ENCODE measurements around the gene DTWD2.
"Not testable (repeated sequence)": the region's sequence is repeated elsewhere in the genome, so short reads cannot be mapped to it uniquely, and the experiment has no call there.

The DTWD2 gene

GRCh38 chr5:119010206-119010605, 21.9 kb upstream of the DTWD2 start:
- Histone ChIP-seq H3K56ac (ENCODE audit: low read length) (no peak overlapping the region), H2AK5ac (ENCODE audit: low read length) (no peak overlapping the region), H2BK5ac (ENCODE audit: low read length) (no peak overlapping the region), H3K79me2 (ENCODE audit: control insufficient read depth, insufficient read depth, low read length) (no peaks in the 10 kb centered on the region), H3K4me1 (ENCODE audit: control insufficient read depth, low read depth, low read length) (no peaks in the 10 kb centered on the region), H3K79me1 (ENCODE audit: low read length) (no peaks in the 10 kb centered on the region), H3K36me3 (ENCODE audit: control insufficient read depth, insufficient read depth, low read length) (no peaks in the 10 kb centered on the region), H2BK15ac (replicated peaks; ENCODE audit: low read depth) (no peak overlapping the region), H3K23ac (ENCODE audit: low read length) (no peak overlapping the region), H3K18ac (ENCODE audit: low read length) (no peak overlapping the region), H3K4me2 (ENCODE audit: low read length) (no peak overlapping the region), H3K27ac (ENCODE audit: low read depth, low read length) (no peak overlapping the region), H3K4me3 (ENCODE audit: low read length) (no peak overlapping the region), H2BK120ac (ENCODE audit: low read depth, low read length) (no peak overlapping the region), H3K4ac (ENCODE audit: low read depth, low read length) (no peak overlapping the region), H4K5ac (ENCODE audit: low read length) (no peak overlapping the region), H3K27me3 (ENCODE audit: insufficient read depth, low read length, poor library complexity) (no peaks in the 10 kb centered on the region), H4K8ac (ENCODE audit: low read depth, low read length) (no peak overlapping the region), H3K9ac (ENCODE audit: low read length) (no peak overlapping the region)
- no CpG with 5 or more reads among the region's 6 CpGs for WGBS (ENCODE audit: extremely low coverage, insufficient coverage, low lambda C conversion rate)
- no peak for DNase-seq

- Histone ChIP-seq H2BK15ac (replicated peaks; ENCODE audit: low read depth) (no peak overlapping the region), H3K18ac (ENCODE audit: low read length) (no peak overlapping the region), H3K23ac (ENCODE audit: low read length) (no peak overlapping the region), H3K79me2 (ENCODE audit: control insufficient read depth, insufficient read depth, low read length) (no peaks in the 10 kb centered on the region), H2BK5ac (ENCODE audit: low read length) (no peak overlapping the region), H3K36me3 (ENCODE audit: control insufficient read depth, insufficient read depth, low read length) (no peaks in the 10 kb centered on the region), H4K5ac (ENCODE audit: low read length) (no peak overlapping the region), H3K4me1 (ENCODE audit: control insufficient read depth, low read depth, low read length) (no peaks in the 10 kb centered on the region), H3K79me1 (ENCODE audit: low read length) (no peaks in the 10 kb centered on the region), H2BK120ac (ENCODE audit: low read depth, low read length) (no peak overlapping the region), H4K8ac (ENCODE audit: low read depth, low read length) (no peak overlapping the region), H3K4ac (ENCODE audit: low read depth, low read length) (no peak overlapping the region), H3K56ac (ENCODE audit: low read length) (no peak overlapping the region), H3K4me3 (ENCODE audit: low read length) (no peak overlapping the region), H3K9ac (ENCODE audit: low read length) (no peak overlapping the region), H2AK5ac (ENCODE audit: low read length) (no peak overlapping the region), H3K27me3 (ENCODE audit: insufficient read depth, low read length, poor library complexity) (no peaks in the 10 kb centered on the region), H3K27ac (ENCODE audit: low read depth, low read length) (no peak overlapping the region), H3K4me2 (ENCODE audit: low read length) (no peak overlapping the region)
- WGBS (ENCODE audit: extremely low coverage, insufficient coverage, low lambda C conversion rate), result no CpG with 5 or more reads among the region's 1 CpG
- DNase-seq, result no peak
These were observed 20.8 kb upstream of the DTWD2 start for GRCh38 chr5:119009131-119009530.

GRCh38 chr5:118999696-119000095, 11.3 kb upstream of the DTWD2 start:
- no peak overlapping the region for H3K4me2 ChIP-seq (ENCODE audit: low read length)
- H3K4me3 ChIP-seq (ENCODE audit: low read length), result no peak overlapping the region
- no peak for DNase-seq
- no peaks in the 10 kb centered on the region for H3K79me2 ChIP-seq (ENCODE audit: control insufficient read depth, insufficient read depth, low read length)
- H2AK5ac ChIP-seq (ENCODE audit: low read length), result no peak overlapping the region
- no CpG with 5 or more reads among the region's 1 CpG for WGBS (ENCODE audit: extremely low coverage, insufficient coverage, low lambda C conversion rate)
- H3K9ac ChIP-seq (ENCODE audit: low read length), result no peak overlapping the region
- H3K27me3 ChIP-seq (ENCODE audit: insufficient read depth, low read length, poor library complexity), result no peaks in the 10 kb centered on the region
- H3K36me3 ChIP-seq (ENCODE audit: control insufficient read depth, insufficient read depth, low read length), result no peaks in the 10 kb centered on the region
- no peak overlapping the region for H3K27ac ChIP-seq (ENCODE audit: low read depth, low read length)
- H3K18ac ChIP-seq (ENCODE audit: low read length), result no peak overlapping the region
- H3K4ac ChIP-seq (ENCODE audit: low read depth, low read length), result no peak overlapping the region
- H4K8ac ChIP-seq (ENCODE audit: low read depth, low read length), result no peak overlapping the region
- no peak overlapping the region for H3K23ac ChIP-seq (ENCODE audit: low read length)
- H3K79me1 ChIP-seq (ENCODE audit: low read length), result no peaks in the 10 kb centered on the region
- no peak overlapping the region for H2BK120ac ChIP-seq (ENCODE audit: low read depth, low read length)
- H3K4me1 ChIP-seq (ENCODE audit: control insufficient read depth, low read depth, low read length), result no peaks in the 10 kb centered on the region
- no peak overlapping the region for H3K56ac ChIP-seq (ENCODE audit: low read length)
- H4K5ac ChIP-seq (ENCODE audit: low read length), result no peak overlapping the region
- H2BK15ac ChIP-seq (replicated peaks; ENCODE audit: low read depth), result no peak overlapping the region
- no peak overlapping the region for H2BK5ac ChIP-seq (ENCODE audit: low read length)

- not testable (repeated sequence) for H3K36me3 ChIP-seq (ENCODE audit: control insufficient read depth, insufficient read depth, low read length); H2BK120ac ChIP-seq (ENCODE audit: low read depth, low read length); H3K18ac ChIP-seq (ENCODE audit: low read length); H3K9ac ChIP-seq (ENCODE audit: low read length); H3K23ac ChIP-seq (ENCODE audit: low read length); H3K27ac ChIP-seq (ENCODE audit: low read depth, low read length); H3K79me2 ChIP-seq (ENCODE audit: control insufficient read depth, insufficient read depth, low read length); H4K5ac ChIP-seq (ENCODE audit: low read length); H3K27me3 ChIP-seq (ENCODE audit: insufficient read depth, low read length, poor library complexity); H3K4me1 ChIP-seq (ENCODE audit: control insufficient read depth, low read depth, low read length); H3K56ac ChIP-seq (ENCODE audit: low read length); H2BK15ac ChIP-seq (replicated peaks; ENCODE audit: low read depth); H3K4ac ChIP-seq (ENCODE audit: low read depth, low read length); H2AK5ac ChIP-seq (ENCODE audit: low read length); H3K79me1 ChIP-seq (ENCODE audit: low read length); H3K4me2 ChIP-seq (ENCODE audit: low read length); DNase-seq; H2BK5ac ChIP-seq (ENCODE audit: low read length); H3K4me3 ChIP-seq (ENCODE audit: low read length); H4K8ac ChIP-seq (ENCODE audit: low read depth, low read length)
- WGBS (ENCODE audit: extremely low coverage, insufficient coverage, low lambda C conversion rate), result no CpG with 5 or more reads among the region's 24 CpGs
These were observed 10.5 kb upstream of the DTWD2 start for GRCh38 chr5:118998861-118999260.

- no peak overlapping the region for H3K9ac ChIP-seq (ENCODE audit: low read length)
- no peak overlapping the region for H3K4me3 ChIP-seq (ENCODE audit: low read length)
- no peak overlapping the region for H3K18ac ChIP-seq (ENCODE audit: low read length)
- H3K23ac ChIP-seq (ENCODE audit: low read length), result no peak overlapping the region
- WGBS (ENCODE audit: extremely low coverage, insufficient coverage, low lambda C conversion rate), result no CpG with 5 or more reads among the region's 1 CpG
- H3K79me2 ChIP-seq (ENCODE audit: control insufficient read depth, insufficient read depth, low read length), result no peaks in the 10 kb centered on the region
- no peaks in the 10 kb centered on the region for H3K36me3 ChIP-seq (ENCODE audit: control insufficient read depth, insufficient read depth, low read length)
- no peak overlapping the region for H3K56ac ChIP-seq (ENCODE audit: low read length)
- peak; percentile 17 for DNase-seq
- no peaks in the 10 kb centered on the region for H3K27me3 ChIP-seq (ENCODE audit: insufficient read depth, low read length, poor library complexity)
- no peak overlapping the region for H2BK5ac ChIP-seq (ENCODE audit: low read length)
- no peak overlapping the region for H4K8ac ChIP-seq (ENCODE audit: low read depth, low read length)
- H3K4me1 ChIP-seq (ENCODE audit: control insufficient read depth, low read depth, low read length), result no peaks in the 10 kb centered on the region
- no peak overlapping the region for H4K5ac ChIP-seq (ENCODE audit: low read length)
- H3K4ac ChIP-seq (ENCODE audit: low read depth, low read length), result no peak overlapping the region
- no peak overlapping the region for H2BK120ac ChIP-seq (ENCODE audit: low read depth, low read length)
- H3K4me2 ChIP-seq (ENCODE audit: low read length), result no peak overlapping the region
- H2AK5ac ChIP-seq (ENCODE audit: low read length), result no peak overlapping the region
- H2BK15ac ChIP-seq (replicated peaks; ENCODE audit: low read depth), result no peak overlapping the region
- H3K79me1 ChIP-seq (ENCODE audit: low read length), result no peaks in the 10 kb centered on the region
- no peak overlapping the region for H3K27ac ChIP-seq (ENCODE audit: low read depth, low read length)
These were observed 7.8 kb upstream of the DTWD2 start for GRCh38 chr5:118996098-118996497.

- no peak overlapping the region for H3K23ac ChIP-seq (ENCODE audit: low read length)
- no peak overlapping the region for H4K8ac ChIP-seq (ENCODE audit: low read depth, low read length)
- H3K4me2 ChIP-seq (ENCODE audit: low read length), result no peak overlapping the region
- H2BK5ac ChIP-seq (ENCODE audit: low read length), result no peak overlapping the region
- H2BK120ac ChIP-seq (ENCODE audit: low read depth, low read length), result no peak overlapping the region
- H3K27ac ChIP-seq (ENCODE audit: low read depth, low read length), result no peak overlapping the region
- H3K4me3 ChIP-seq (ENCODE audit: low read length), result no peak overlapping the region
- H3K36me3 ChIP-seq (ENCODE audit: control insufficient read depth, insufficient read depth, low read length), result no peaks in the 10 kb centered on the region
- peaks cover 2% of the 10 kb centered on the region for H3K4me1 ChIP-seq (ENCODE audit: control insufficient read depth, low read depth, low read length)
- H3K9ac ChIP-seq (ENCODE audit: low read length), result no peak overlapping the region
- H3K18ac ChIP-seq (ENCODE audit: low read length), result no peak overlapping the region
- no peaks in the 10 kb centered on the region for H3K27me3 ChIP-seq (ENCODE audit: insufficient read depth, low read length, poor library complexity)
- no CpG with 5 or more reads among the region's 2 CpGs for WGBS (ENCODE audit: extremely low coverage, insufficient coverage, low lambda C conversion rate)
- no peaks in the 10 kb centered on the region for H3K79me2 ChIP-seq (ENCODE audit: control insufficient read depth, insufficient read depth, low read length)
- no peak overlapping the region for H3K4ac ChIP-seq (ENCODE audit: low read depth, low read length)
- H2BK15ac ChIP-seq (replicated peaks; ENCODE audit: low read depth), result no peak overlapping the region
- no peak overlapping the region for H3K56ac ChIP-seq (ENCODE audit: low read length)
- no peak overlapping the region for H4K5ac ChIP-seq (ENCODE audit: low read length)
- H2AK5ac ChIP-seq (ENCODE audit: low read length), result no peak overlapping the region
- no peaks in the 10 kb centered on the region for H3K79me1 ChIP-seq (ENCODE audit: low read length)
- DNase-seq, result no peak
These were observed 6.2 kb upstream of the DTWD2 start for GRCh38 chr5:118994595-118994994.

All from mesendoderm (in vitro differentiated cells).